ENCODE results near the gene NKX6-2.
"Not testable (repeated sequence)": the region's sequence is repeated elsewhere in the genome, so short reads cannot be mapped to it uniquely, and the experiment has no call there.

The NKX6-2 gene

DNA sequence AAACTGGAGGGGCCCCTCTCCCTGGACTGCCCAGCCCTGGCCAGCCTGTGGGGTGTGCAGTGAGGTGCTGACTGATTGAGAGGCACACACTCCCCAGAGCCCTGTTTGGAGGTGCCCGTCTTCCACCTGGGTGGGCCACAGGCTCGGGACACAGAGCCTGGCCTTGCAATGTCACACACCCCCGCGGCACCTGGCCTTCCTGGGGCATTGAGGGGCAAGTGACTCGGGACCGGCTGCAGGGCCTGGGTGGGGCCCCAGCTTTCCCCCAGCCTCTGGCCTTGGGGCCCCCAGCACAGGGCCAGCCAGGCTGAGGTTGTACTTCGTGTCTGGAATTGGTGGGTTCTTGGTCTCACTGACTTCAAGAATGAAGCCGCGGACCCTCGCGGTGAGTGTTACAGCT lies 13.9 kb upstream of the NKX6-2 start:
- DNase-seq (ENCODE audit: extremely low read depth in 1 of 2, low read depth in 1 of 2): no peak

DNA sequence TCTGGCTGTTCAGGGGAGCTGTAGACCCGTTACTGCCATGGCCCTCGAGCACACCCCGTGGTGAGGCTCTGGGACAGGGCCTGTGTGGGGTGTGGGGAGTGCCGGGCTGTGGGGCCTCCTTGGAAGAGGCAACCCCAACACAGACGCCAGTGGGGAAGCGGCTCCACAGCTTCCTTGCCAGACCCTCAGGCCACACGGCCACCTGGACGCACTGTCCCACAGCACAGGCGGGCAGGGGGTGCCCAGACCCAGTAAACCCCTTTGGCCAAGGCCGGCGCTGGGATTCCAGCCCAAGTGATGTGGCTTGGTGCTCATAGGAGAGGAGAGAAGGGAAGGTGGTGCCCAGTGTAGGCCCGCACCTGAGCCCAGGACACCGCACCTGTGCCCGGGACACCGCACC lies 12.9 kb upstream of the NKX6-2 start:
- no peak for DNase-seq (ENCODE audit: extremely low read depth in 1 of 2, low read depth in 1 of 2)

DNA sequence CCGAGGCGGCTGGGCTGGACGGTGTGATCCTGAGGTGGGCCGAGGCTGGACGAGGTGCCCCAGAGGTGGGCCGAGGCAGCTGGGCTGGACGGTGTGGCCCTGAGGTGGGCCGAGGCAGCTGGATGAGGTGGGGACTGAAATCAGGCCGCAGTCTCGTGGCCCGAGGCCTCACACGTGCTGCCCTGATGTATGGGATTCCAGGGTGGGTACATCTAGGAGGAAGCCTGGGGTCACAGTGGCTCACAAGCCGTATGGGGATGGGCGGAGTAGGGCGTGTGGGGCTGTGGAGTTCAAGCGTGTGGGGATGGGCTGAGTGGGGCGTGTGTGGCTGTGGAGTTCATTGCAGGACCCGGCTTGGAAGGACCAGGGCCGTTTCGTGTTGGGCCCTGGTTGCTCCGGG lies 12.5 kb upstream of the NKX6-2 start:
- DNase-seq (ENCODE audit: extremely low read depth in 1 of 2, low read depth in 1 of 2): no peak

DNA sequence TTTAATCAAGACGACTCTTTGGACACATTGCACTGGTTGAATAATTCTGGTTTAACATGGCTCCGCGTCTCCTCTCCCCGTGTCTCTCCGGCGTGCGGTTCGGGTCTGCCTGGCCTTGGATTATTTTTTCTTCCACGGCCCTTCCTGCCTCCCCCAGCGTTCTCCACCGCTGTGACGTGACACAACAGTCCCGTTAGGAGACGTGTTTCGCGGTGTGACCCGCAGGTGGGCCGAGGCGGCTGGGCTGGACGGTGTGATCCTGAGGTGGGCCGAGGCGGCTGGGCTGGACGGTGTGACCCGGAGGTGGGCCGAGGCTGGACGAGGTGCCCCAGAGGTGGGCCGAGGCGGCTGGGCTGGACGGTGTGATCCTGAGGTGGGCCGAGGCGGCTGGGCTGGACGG lies 12.0 kb upstream of the NKX6-2 start:
- DNase-seq (ENCODE audit: extremely low read depth in 1 of 2, low read depth in 1 of 2): not testable (repeated sequence)

DNA sequence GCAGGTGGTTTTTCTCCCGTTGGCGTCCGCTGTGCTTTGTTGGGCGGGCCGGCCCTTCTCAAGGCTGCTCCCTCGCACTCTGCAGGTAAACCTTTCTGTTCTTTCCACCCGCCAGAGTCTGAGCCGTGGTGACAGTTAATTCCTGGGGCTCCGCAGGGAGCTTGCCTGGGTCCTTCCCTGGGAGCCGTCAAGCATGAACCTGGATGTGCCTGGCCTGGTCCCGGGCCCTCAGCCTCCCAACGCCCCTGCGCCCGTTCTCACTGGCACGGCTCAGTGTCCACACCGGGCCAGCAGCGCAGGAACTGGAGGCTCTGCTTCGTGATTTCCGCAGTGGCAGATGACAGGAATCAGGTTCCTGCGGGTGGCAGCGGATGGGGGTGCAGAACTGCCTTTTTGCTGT lies 10.9 kb upstream of the NKX6-2 start:
- DNase-seq (ENCODE audit: extremely low read depth in 1 of 2, low read depth in 1 of 2): no peak

DNA sequence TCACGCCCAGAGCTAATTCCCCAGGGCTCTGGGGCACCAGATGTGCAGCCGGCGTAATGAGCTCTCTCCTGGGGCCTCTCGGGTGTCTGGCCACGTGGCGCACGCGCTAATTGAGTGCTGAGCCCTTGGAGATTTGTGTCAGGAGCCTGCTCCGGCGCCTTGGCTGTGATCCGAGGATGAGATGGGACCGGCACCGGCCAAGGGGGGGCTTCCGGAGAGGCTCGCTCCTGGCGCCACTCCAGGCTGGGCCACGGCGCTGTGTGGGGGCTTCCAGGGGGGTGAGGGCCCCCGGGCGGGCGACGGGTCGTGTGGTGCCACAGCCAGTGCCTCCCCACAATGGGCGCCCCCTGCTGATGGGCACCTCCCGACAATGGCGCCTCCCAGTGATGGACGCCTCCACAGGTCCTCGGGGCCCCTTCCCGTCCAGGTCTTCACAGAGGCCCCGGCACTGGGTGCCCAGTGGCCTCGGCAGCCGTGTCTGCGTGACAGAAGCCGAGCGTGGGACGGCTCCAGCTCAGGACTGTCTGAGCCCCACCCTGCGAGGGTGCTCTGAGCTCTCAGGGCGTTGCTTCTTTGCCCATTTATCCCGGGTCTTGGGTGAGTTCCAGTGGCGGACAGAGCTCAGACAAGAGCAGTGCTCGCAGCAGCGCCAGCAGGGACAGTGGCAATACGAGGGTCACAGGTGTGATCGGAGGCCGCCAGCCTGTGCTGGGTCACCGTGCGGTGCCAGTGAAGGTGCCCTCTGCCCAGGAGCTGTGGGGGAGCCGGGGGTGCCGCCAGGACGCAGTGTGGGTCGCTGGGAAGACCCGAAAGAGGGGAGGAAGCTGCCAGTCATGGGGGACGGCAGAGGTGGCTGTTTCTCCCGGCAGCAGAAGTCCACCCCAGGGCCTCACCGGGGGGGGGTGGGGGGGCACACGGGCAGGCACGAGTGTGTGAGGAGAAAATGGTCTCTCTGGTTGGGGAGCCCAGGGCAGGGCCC lies 8.2 kb upstream of the NKX6-2 start:
- DNase-seq (ENCODE audit: extremely low read depth in 1 of 2, low read depth in 1 of 2): no peak

DNA sequence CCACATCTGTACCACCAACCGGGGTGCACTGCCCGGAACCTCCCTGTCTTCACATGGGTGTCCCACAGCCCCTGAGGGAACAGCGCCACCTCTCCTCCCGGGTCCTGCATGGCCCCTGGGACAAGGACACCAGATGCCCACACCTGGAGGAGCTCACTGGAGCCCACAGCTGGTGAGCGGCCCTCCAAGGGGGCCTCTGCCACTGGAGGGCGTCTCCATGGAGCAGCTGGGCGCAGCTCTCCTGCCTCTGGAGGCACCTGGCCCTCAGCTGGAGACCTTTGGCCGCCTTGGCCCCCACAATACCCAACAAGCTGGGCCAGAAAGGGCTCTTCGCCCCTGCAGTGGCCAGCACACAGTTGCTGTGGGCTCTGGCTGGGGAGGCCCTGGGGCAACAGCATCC lies 7.3 kb upstream of the NKX6-2 start:
- DNase-seq (ENCODE audit: extremely low read depth in 1 of 2, low read depth in 1 of 2): no peak

DNA sequence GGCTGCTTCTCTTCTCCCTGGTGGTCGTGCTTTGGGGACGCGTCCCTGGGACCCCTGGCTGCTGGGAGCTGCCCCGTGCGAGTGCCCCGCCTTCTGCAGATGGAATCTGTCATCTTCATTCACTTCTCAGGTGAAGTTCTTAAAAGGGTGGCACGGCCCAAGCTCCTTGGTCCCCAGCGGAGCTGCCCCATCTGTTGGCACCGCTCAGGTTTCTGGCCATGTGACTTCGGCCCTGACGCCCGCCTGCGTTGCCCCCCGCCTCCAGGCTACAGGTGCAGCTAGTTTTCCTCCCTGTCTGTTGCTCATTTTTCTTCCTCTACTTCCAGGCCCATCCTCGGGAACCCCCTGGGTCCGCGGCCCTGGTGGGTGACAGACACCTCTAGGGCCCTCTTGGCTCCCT lies 6.8 kb upstream of the NKX6-2 start:
- no peak for DNase-seq (ENCODE audit: extremely low read depth in 1 of 2, low read depth in 1 of 2)

DNA sequence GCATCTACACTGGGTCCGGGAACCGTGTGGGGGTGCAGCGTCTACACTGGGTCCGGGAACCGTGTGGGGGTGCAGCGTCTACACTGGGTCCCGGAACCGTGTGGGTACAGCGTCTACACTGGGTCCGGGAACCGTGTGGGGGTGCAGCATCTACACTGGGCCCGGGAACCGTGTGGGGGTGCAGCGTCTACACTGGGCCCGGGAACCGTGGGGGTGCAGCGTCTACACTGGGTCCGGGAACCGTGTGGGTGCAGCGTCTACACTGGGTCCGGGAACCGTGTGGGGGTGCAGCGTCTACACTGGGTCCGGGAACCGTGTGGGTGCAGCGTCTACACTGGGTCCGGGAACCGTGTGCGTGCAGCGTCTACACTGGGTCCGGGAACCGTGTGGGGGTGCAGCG lies 6.2 kb upstream of the NKX6-2 start:
- not testable (repeated sequence) for DNase-seq (ENCODE audit: extremely low read depth in 1 of 2, low read depth in 1 of 2)

DNA sequence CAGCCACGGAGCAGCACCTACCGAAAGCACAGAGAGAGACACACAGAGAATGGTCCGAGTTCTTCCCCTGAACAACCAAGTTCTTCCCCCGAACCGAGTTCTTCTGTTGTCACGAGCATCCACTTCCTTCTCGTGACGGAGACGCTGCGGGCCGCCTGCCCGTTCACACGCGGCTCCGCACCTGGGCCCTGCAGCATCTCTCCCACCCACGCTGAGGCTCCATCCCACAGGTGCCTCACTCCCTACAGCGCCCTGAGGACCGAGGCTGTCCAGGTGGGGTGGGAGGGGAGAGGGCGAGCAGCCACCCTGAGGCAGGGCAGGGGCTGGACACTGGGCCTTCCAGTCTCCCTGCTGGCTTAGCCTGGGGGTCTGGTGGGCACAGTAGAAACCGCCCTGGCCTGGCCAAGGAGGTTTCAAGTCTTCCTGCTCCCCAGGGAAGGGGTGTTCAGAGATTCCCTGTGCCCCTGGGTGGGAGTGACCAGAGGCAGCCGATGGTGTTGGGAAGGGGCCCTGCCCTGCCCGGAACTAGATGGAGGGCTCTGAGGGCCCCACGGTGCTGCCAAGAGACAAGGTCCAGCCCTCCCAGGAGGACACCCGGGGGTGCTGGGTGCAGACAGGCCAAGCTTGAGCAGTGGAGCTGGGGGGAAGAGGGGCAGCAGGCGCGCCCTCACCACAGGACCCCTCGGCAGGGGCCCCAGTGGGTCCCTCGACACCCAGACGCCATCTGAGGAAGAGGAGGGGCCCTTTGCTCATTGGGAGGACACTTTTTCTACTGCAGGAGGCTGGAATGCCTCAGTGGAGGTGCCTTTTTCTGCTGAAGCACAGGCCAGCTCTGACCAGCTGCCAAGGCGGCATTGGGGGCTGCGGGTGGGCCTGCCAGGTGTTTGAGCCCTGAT lies 5.2 kb upstream of the NKX6-2 start:
- no peak for DNase-seq (ENCODE audit: extremely low read depth in 1 of 2, low read depth in 1 of 2)

DNA sequence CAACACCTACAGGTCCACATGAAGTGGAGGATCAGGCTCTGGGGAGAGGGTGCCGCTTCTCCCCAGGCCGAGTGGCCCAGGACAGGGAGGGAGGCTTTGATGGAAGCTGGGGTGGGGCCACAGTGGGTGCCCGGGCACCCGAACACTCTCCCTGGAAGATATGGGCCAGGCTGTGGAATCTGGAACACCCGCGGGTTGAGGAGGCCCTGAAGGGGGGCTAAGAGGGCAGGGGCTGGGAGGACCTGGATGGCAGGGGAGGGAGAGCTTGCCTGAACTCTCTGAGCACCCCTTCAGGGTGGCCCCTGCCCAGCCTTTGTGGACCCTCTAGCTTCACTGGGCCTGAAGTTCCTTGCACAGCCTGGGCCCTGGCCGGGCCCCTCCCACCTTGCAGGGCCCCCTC lies 4.5 kb upstream of the NKX6-2 start:
- DNase-seq (ENCODE audit: extremely low read depth in 1 of 2, low read depth in 1 of 2): no peak

DNA sequence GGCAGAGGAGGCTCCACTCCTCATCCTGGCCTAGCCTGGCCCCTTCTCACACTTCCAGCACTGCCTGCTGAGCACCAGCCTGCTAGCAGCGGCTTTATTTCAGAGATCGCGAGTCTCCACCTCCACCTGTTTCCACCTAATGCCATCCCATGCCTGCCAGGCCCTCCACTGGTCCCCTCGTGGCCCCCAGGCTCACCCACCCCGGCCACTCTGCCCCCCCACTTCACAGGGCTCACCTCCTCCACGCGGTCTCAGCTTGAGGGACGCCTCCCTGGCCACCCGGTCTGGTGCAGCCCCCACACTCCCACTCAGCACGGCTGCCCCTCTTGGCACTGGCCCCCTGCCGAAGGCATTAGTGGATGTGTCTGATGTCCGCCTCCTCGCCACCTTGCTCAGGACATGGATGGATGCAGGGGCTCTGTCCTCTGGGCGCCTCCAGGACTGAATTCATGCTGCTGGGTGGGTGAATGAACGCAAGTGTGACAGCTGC lies 3.8 kb upstream of the NKX6-2 start:
- DNase-seq (ENCODE audit: extremely low read depth in 1 of 2, low read depth in 1 of 2): no peak

DNA sequence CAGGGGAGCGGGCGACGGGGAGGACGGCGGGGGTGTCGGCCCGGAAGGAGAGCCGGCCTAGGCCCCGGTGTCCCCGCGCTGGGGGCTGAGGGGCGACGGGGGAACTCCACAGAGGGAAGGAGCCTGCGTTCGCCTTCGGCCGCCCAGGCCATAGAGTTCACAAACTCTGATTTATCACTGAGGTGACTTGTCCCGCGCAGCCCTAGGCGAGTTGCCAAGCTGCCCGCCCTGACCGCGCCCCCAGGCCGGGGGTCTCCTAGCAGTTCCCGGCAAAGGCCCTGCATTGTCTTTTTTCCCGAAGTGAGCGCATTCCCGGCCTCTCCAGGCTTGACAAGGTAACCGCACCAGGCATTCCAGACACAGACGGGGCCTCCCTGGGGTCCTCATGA lies 2.9 kb upstream of the NKX6-2 start:
- DNase-seq (ENCODE audit: extremely low read depth in 1 of 2, low read depth in 1 of 2): no peak

DNA sequence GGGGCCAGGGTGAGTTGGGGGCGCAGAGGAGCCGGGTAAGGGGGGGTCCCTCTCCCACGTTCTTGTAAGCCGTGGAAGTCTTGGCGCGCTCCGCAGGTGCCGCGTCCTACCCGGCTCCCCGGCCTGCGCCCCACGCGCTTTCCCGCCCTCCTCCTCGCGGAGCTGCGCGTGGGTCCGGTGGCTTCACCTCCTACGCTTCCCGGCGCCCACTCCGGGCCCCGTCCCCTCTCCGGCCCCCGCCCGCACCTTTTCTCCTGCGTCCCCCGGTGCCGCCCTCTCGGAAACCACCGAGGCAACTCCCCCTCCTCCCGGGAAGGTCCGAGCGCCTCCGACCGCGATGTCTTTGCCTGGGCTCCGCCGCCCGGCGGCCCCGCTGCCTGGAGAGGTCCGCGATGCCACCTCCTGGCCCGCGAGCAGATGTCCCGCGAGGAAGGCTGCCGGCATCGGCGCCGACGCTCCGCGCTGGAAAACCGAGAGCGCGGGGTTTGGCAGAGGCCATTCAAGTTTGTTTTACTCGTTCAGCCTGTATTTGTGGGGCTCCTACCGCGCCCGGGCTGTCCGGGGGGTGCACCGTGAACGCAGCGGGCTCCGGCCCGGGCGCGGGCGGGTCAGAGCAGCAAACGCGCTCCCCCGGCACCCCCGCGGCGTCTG lies 2.4 kb upstream of the NKX6-2 start:
- no peak for DNase-seq (ENCODE audit: extremely low read depth in 1 of 2, low read depth in 1 of 2)

DNA sequence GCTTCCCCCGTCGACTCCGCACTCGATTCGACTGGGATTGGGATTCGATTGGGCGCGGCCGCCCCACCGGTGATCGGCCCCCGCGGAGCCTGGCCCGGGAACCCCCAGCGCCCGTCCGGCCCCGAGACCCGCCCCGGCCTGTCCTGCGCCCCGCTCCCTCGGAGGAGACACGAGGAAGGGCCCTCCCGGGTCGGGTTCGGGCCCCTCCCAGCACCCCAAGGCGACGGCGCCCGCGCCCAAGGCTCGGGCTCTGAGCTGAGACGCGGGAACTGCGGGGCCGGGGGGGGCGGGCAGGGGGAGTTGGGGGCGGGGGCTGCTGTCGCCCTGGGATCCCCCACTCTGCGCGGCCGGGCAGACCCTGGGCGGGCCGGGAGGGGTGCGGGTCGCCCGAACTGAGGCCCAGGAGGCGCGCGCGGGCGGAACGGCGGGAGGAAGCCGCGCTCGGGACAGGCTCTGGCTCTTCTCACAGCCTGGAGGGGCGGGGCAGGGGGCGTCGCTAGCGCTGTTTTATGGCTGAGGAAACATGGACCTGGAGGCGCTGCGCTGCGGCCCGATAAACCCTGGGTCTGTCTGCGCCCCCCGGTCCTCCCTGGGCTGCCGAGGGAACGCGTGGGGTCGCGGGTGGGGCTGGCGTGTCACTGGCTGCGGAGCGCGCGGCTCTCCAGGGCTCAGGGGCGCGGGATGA lies 1.7 kb upstream of the NKX6-2 start:
- DNase-seq (ENCODE audit: extremely low read depth in 1 of 2, low read depth in 1 of 2): no peak

DNA sequence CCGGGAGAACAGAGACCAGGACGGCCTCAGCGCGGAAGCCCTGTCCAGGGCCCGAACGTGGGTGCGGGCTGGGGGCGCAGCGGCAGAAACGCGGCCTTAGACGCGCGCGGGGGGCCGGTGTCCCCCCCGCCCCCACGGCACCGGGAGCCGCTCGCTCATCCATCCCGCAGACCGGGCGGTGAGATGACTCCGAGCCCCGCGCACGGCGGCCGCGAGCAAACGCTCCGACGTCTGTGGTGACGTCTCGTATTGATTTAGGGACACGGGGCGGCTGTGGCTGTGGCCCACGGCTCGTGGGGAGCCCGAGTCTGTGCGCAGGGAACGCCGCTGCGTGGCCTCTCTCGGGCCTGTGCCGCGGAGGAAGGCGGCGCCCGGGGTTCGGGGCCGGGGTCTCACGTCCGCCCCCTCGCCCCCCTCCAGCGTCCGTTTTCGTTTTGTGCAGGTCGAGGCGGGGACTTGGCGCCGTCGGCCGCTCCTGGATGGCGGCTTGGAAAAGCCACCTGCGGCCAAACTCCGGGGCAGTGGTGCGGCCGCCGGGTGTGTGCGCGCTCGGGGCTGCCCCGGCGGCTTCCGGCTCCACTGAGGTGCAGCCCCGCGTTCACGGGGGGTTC lies 1.0 kb upstream of the NKX6-2 start:
- no peak for DNase-seq (ENCODE audit: extremely low read depth in 1 of 2, low read depth in 1 of 2)

DNA sequence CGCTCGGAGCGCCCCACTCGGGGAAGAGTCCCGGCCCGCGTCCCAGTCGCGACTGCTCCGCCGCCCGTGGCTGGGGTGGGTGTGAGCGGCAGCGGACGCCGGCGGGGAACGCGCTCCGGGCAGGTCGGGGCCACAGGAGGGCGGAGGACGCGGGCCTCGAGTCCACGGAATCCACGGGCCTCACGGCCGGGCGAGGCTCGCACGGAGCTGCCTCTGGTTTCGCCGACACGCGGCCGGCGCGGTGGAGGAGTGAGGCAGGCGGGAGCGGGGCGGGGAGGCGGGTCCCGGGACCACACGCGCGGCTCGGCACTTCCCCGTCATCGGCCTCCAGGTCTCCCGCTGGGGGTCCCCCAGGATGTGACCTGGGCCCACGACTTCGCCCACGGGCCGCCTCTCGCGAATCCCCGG lies 533 bp upstream of the NKX6-2 start:
- DNase-seq (ENCODE audit: extremely low read depth in 1 of 2, low read depth in 1 of 2): no peak

DNA sequence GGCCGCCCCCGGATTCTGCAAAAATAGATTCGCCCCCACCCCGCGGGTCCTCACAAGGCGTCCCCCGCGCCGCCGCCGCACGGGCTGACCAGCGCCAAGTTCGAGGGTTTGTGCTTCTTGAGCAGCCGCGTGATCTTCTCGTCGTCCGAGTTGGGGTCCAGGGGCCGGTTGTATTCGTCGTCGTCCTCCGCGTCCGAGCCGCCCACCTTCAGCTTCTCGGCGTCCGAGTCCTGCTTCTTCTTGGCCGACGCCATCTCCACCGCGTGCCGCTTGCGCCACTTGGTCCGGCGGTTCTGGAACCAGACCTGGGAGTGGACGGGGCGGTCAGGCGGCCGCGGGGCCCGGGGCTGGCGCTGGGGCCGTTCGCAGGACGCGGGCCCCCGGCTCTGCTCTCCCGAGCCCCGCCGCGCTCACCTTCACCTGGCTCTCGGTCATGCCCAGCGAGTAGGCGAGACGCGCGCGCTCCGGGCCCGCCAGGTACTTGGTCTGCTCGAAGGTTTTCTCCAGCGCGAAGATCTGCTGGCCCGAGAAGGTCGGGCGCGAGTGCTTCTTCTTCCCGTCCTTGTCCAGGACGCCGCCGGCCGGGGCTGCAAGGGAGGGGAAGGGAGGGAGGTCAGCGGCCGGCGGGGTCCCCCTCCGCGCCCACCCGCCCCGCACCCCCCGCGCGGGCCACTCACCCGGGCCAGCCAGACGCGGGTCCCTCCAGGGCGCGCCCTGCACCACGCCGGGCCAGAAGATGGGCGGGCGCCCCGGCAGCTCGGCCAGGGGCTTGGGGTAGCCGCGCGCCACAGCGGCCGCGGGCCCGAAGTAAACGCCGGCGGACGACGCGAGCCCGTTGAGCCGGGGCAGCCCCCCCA lies 853 bp downstream of the NKX6-2 start:
- no peak for DNase-seq (ENCODE audit: extremely low read depth in 1 of 2, low read depth in 1 of 2)
